Amniotic epithelial cell (primary cell): Measurements from ENCODE around the gene ABCA12.
A peak's percentile ranks its signal among the peaks of the same experiment; 100 is the strongest.

Experiments used
- DNase-seq: peaks from one replicate; pipeline ENCODE4 v3.0.0-alpha.2; 2010; ENCODE audit warnings: low read depth

The ABCA12 gene

DNA sequence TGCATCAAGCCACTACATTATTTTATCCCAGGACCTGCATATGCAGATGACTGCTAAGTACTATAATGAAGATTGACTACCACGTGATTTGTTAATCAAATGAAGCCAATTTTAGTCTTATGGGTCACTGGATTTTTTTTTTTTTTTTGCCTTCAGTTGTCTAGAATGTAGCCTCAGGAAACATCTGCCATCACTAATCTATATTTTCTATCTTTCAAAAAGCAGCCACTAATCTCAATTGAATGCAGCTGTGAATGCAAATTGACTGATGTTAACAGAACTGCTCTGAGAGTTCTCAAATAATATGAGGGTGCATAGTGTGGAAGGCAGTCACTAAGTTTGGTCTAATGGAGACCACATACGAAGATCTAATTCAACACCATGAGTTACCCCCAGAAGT is 106.3 kb downstream of the ABCA12 start:
- no peak for DNase-seq

DNA sequence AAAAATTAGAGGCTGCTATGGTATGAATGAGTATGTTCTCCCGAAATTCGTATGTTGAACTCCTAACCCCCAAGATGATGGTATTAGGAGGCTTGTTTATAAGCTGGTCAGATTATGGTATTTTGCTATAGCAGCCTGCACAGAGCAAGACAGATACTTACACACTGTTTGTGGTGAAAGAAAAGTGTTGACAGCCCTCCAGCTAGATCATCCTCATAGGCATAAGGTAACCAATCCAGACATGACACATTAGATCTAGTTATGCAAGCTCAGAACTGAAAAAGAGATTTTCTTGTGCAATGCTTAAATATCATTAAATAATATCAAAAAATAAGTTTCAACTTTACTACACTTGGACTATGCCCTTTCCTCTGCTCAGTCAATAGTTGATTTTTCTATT is 107.1 kb downstream of the ABCA12 start:
- DNase-seq: peak; percentile 7

DNA sequence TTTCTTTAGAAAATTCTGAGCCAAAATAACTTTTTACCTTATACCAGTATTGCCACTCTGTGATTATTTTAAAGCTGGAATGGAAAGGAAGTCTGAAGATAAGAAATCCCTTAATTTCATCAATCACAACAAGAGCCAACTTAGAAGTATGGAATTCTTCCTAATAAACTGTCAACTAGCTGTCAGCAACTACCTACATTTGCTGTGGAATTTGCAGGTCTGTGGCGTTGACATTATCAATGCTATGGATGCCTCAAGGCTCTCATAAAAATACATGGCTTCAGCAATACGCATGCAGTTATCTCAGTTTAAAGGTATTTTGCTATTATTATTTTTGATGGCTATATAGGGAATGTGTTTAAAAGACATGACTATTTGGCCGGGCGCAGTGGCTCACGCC is 108.5 kb downstream of the ABCA12 start:
- DNase-seq: no peak

DNA sequence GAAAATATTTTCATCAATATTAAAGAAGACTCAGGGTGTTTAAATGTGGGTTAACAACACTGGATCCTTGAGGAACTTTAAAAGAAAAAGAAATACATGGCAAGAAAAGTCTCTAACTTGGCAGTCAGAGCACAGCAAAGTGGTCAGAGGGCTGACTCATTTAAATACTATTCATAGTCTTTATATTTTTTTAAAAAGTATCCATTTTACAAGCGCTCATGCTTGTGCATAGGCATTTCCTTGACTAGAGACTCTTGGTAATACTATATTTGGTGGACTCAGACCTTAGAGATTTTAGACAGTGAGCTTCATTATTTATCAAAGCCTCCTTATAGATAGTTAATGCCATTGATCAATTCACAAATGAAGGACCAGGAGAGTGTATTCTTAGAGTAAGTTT is 110.2 kb downstream of the ABCA12 start:
- no peak for DNase-seq

DNA sequence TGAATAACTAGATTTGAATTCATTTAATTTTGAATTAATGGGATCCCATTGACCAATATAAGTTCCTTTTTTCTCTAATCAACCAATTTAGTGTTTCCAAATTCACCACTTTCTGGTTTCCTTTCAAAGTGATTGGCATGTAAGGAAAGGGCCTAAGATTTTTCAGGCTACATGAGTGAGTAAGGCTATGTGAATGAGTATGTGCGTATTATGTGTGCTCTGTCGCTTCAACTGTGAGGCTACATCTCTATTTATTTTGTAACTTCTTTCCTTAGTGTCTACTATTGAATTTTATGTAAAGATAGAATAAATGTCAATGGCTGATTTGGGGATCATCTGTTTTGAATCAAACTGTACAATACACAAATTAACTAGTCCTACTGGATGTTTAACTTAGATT is 110.6 kb downstream of the ABCA12 start:
- DNase-seq: no peak

DNA sequence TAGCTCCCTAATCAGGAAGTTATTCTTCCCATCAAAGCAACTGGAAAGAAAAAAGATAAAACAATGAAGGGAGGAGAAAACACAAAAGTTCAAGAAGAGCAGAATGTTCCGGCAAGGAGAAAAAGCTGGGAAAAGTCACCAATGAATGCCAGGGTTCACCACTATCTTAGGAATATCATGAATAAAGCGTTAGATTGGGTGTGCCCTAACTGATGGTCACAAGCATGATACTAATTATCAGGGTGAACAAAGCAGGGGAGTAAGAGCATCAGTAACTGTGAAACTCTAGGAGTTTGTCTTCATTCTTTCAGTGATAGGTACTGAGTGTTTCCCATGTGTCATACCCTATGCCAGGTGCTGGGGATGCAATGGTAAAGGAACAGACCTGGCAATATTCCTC is 115.5 kb downstream of the ABCA12 start:
- no peak for DNase-seq

DNA sequence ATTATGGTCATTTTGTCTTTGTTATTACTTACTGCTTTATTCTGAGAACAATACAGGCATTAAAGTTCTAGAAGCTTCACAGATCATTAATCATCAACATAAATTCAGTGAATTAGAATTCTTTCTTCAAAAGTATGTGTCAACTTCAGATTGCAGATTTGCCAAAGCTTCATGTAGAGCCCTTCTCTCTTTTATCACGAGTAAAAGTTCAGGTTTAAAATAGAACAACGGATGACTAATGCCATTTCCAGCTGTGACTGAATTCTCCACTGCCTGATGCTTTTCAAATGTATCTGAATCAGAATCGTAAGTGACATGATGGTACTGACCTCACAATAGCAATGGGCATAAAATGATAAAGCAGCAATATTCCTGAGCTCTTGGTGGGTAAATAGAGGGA is 116.0 kb downstream of the ABCA12 start:
- DNase-seq: no peak

DNA sequence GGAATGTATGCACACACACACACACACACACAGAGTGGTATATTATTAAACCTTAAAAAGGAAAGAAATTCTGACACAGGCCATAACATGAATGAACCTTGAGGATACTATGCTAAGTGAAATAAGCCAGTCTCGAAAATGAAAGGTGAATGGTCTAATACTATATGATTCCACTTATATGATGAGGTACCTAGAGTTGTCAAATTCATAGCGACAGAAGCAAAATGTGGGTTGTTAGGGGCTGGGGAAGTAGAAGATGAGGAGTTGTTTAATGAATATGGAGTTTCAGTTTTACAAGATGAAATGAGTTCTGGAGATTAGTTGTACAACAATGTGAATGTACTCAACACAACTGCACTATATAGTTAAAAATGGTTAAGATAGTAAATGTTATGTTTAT is 118.1 kb downstream of the ABCA12 start:
- no peak for DNase-seq

DNA sequence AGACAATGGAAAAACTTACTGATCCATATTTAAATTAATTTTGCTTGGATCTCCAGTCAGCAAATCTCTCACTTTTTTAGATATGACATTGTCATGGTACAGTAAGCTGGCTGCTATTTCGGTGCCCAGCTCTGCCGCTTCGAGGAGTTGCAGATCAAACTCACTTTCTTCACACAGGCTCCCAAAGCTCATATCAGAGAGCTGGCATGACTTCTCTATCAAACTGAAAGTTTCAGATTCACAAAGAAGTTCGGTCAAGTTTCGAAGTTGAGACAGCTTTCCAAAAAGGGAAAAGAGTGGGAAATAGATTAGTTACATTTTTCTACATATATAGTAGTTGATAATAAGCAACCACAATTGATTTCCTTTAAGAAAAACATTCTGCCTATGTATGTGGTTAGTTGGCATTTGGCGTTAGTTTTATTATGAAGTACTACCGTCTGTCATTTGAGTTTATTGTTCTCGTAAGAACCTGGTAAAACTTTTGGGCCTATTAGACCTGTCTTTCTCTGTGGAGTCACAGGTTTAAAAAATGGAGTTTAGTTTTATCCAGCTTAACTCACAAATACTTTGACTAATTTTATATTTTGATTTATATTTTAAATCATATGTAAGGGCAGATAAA is 118.8 kb downstream of the ABCA12 start:
- DNase-seq: no peak

DNA sequence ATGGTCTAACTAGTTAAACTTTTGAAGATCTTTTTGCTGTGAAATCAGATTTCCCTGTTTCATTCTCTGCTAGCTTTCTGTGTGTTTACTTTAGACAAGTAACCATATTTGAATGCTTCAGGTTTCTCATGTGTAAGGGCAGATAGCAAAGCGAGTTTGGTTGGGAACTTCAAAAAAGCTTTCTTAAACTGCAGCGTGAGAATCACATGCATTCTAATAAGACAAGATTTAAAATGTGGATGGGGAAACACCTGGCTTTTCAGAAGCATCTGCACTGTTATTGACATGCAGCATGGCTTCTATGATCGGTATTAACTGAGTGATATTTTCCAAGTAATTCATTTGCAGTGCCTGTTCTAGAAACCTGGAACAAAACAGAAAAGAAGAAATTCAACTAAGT is 119.3 kb downstream of the ABCA12 start:
- no peak for DNase-seq

DNA sequence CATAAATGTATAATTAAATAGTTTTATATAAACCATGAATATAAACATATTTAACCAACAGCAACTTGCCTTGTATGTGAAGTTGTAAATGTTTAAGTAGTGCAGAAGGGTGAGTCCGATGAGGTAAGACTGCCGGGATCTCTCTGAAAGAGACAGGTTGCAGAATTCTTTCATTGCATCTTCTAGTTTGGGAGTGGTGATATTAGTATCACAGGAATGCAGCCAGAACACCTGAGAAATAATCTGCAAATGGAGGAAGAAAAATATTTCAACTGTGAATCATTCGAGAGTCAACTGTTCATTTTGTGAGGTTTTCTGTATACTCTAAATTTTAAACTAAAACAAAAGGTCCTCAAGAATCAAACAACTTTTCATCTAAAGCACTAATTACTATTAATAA is 123.0 kb downstream of the ABCA12 start:
- no peak for DNase-seq

DNA sequence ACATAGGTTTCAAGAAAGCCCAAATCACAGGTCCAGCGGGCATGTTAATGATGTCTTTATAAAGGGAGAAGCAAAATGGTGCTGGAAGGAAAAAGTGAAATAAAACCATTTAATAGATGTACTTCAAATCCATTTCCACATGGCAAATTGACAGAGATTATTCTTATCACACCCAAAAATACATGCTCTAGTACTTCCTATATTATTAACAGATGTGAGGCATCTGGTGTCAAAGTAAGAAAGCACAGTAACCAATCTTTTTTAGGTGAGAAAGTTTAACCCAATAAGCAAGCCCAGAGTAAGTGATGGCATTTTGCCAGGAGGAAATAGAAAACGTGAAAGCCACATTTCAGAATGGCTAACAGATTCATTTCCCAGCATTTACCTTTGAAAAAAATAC is 128.0 kb downstream of the ABCA12 start:
- no peak for DNase-seq

DNA sequence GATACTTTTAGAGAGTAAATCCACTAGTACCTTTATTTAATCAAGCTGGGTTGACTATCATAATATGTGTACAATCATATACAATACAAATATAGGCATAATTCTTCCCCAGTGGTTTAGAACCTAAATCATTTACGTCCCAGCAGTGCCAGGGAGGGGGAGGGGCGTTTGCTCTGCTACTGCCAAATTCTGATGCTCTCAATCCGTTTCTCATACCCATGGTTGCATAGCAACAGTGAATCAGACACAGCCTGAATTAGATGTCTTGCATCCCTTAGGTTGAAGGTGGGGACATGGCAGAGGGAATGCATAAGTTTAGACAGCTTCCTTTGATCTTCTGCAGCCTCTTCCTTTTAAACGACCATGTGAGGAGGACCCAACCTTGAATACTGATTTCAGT is 135.4 kb downstream of the ABCA12 start:
- DNase-seq: peak; percentile 10

DNA sequence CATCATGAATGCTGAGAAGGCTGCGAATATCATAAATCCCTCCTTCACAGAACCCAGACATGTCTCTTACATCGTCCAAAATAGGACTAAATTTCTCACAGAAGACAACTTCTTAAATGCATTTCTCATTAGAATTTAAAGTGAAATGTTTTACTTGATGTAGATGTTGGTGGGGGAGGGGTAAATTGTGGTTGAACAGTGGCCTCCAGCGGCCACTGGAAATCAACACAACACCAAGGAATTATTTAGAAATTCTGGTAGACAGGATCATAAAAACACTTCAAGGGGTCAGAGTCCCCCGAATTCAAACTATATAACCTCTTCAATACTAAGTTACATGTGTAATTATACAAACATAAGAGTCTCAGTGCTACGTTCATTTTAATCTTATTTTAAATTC is 135.9 kb downstream of the ABCA12 start:
- peak; percentile 33 for DNase-seq

DNA sequence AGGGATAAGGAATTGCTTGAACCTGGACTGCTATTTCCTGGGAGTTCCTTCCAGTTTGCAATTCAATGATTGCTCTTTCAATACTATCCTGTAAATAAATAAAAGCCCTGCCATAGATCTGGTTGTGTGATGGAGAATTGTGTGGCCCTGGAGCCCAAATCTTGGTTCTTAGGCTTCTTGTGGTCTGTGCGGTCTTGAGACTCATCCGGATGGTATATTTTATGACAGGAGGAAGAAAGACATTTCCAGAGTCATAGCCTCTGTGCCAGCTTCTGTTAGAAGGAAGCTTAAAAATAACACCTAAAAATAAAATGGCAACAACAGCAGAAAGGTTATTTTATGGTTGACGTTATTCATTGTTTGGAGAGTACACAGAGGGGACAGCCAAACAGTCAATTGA is 137.7 kb downstream of the ABCA12 start:
- no peak for DNase-seq

DNA sequence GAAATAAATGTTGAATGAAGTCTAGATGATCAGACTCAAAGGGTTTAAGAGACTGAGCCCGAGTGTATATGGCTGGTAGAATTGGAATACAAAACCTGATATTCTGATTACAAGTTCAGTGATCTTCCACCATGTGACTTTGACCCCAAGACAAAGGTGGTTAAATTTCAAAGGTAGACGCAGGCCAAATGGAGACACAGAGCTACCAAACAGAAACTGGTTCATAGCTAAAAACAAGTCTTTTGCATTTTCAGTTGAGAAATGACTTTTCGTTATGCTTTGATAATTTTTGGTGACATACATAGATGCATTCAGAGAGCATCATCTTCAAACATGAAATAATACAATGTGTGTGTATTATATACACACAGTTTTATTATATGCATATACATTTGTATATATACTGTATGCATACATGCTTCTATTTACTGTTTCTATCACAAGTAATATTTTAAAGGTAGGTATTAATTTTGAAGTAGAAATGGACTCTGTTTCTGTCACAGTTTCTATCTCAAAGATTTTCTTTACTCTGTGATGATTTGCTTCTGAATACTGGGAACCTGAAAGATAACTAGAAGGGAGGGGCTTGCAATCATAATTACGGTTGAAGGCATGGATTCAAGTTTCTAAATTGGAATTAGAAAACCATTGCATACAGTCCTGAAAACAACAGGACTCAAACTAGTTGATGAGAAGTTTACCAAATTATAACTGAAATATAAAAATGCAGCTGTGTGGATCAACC is 142.3 kb downstream of the ABCA12 start:
- DNase-seq: no peak

DNA sequence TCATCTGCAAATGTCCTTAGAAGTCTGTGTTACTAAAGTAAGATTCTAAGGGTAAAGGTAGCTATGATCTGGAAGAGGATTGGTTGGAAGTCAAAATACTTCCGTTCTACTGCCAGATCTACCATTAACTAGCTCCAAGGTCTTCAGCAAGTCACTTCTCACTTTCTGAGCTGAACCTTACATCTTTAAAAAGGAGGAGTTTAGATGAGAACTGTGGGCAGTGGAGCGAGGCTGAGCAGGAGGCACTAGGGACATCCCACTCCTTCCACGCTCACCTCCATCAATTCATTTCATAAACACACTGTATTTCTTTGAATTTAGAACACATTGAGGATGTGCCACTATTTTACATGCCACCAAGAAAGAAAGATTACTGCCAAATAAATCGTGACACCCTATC is 143.0 kb downstream of the ABCA12 start:
- DNase-seq: no peak

DNA sequence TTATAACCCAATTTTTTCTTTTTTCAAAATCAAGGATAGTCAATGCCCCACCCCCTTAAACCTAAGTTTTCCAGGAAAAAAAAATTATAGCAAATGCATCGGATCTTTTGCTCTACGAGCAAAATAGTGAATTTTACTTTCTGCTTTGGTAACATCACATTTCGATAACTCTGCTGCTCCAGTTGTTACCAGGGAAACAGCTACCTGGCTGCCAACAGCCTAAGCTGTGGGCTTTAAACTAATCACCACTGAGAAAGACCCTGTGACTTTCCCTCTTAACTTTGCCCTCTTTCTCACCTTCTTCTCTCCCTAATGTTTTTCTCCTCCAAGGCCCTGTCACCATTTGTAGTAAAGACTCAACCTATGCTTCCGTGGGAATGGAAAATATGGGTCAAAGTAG is 145.5 kb downstream of the ABCA12 start:
- no peak for DNase-seq

DNA sequence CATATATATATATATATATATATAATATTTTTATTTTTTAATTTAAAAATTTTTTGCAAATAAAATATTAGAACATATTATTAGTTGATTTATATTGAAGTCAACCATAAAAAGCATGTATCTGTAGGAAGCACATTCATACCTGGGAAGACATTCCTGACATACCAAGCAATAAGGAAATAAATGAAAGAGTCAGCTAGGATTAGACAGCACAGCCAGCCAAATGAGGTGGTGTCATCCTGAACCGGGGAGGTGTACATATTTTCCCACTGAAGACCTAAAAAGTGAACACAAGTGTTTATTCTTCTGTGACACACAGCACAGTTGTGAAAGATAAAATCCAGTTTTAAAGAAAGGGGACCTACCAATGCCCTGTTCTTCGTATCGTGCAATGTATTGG is 149.2 kb downstream of the ABCA12 start:
- DNase-seq: no peak

DNA sequence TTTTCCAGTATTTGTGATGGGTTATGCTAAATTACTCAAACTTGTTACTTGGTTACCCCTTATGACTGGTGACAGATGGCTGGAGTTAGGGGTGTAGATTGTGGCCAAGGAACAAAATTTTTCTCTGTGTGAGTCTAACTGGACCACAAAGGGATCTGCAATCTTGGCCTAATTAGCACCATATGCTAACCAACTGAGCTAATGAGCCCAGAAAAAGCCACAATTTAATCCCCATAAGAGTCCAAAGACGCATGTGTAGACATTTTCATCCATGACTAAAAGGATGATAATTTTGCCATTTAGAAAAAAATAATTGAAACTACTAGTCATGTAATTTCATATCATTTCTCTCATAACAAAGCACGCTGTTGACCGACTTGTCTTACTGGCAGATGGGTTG is 151.2 kb downstream of the ABCA12 start:
- DNase-seq: no peak

DNA sequence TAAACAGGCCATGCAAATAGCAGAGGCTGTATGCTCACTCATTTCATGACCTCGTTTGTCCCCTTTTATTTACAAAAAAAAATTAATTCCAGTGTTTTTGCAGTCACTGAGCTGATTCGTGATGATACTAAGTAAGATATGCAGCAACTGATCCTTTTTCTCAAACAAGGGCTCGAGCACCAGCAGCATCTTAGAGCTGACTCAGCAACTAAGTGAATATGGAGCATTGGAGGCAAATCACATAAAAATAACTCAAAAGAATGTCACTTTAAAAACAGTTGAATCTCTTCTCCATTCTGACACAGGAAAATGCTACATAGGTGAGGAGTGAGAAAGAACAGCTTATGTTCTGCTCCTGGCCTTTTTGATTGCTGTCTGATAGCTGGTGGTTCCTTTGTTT is 152.8 kb downstream of the ABCA12 start:
- no peak for DNase-seq

DNA sequence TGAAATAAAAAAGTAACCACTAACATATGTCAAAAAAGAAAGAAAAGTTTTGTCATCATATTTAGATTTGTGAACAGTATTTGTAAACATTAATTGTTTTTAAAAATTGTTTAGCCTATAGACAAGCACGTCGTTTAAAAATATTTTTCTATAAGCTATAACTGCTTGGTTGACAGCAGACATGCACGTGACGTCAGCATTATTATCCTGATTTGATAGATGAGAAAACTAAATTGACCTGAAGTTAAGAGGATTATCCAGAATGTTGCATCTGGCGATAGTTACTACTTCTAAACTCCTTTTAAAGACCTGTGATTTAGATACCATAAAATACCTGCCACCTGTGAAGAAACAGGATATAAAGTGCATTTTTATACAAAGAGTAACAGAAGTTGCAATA is 172.0 kb downstream of the ABCA12 start:
- DNase-seq: no peak

DNA sequence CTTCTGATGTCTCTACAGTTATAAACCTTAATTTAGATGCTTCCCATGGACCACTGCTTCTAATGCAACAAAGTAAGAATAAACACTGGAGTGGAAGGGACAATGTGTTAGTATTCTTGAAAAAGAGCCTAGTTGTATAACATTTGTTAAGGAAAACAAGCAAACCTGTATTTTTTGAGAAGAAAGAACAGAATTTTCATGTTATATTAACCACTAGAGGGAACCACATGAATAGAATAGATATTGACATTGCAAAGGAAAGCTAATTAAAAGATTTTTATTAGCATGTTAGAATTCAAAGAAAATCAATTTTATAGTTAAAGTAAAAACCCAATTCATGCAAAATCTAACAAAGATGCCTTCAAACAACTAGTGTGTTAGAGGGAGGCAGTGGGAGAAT is 177.7 kb downstream of the ABCA12 start:
- peak; percentile 1 for DNase-seq

DNA sequence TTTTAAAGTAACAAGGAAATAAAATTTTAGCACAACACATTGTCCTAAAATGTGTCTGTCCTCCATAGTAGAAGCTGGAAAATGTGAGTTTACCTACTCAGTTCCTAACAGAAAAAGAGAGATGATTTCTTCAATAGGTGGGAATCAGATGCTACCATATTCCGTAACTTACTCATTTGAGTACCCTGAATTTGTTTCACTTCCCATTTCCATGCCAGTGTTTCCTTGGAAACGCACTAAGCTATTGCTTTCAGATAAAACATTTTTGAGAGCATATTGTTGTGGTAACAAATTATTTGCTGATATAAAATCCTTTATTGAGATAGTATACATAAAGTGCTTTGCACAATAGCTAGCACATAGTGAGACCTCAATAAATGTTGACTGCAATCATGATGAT is 191.5 kb downstream of the ABCA12 start:
- no peak for DNase-seq
